ENCODE results near the gene RAB20. TPM values are rescaled to one million over a fixed set of nuclear protein-coding genes. Genes with fewer than 3 reads are reported as not detected.
"Not testable (repeated sequence)": the region's sequence is repeated elsewhere in the genome, so short reads cannot be mapped to it uniquely, and the experiment has no call there.

RAB20 gene
- total RNA-seq, 1 experiment from 2014 or later: 147 TPM

GRCh38 chr13:110575322-110576069 lies 14.0 kb upstream of the RAB20 start:
- DNase-seq (ENCODE audit: low spot score): no peak

- DNase-seq (ENCODE audit: low spot score): no peak
These were observed 12.6 kb upstream of the RAB20 start for GRCh38 chr13:110574161-110574560.

GRCh38 chr13:110572778-110573118 lies 11.2 kb upstream of the RAB20 start:
- DNase-seq (ENCODE audit: low spot score): no peak

- no peak for DNase-seq (ENCODE audit: low spot score)
These were observed 10.6 kb upstream of the RAB20 start for GRCh38 chr13:110571896-110572777.

GRCh38 chr13:110570886-110571285 lies 9.4 kb upstream of the RAB20 start:
- no peak for DNase-seq (ENCODE audit: low spot score)

- not testable (repeated sequence) for DNase-seq (ENCODE audit: low spot score)
These were observed 8.4 kb upstream of the RAB20 start for GRCh38 chr13:110569962-110570361.

- no peak for DNase-seq (ENCODE audit: low spot score)
These were observed 7.1 kb upstream of the RAB20 start for GRCh38 chr13:110568612-110569011.

GRCh38 chr13:110566171-110566570 lies 4.6 kb upstream of the RAB20 start:
- DNase-seq (ENCODE audit: low spot score): no peak

GRCh38 chr13:110565296-110565695 lies 3.8 kb upstream of the RAB20 start:
- DNase-seq (ENCODE audit: low spot score): peak; percentile 61

- no peak for DNase-seq (ENCODE audit: low spot score)
These were observed 3.0 kb upstream of the RAB20 start for GRCh38 chr13:110564472-110564985.

- no peak for DNase-seq (ENCODE audit: low spot score)
These were observed 1.9 kb upstream of the RAB20 start for GRCh38 chr13:110563463-110563774.

- DNase-seq (ENCODE audit: low spot score): peak; percentile 47
These were observed 1.4 kb upstream of the RAB20 start for GRCh38 chr13:110562696-110563462.

- no peak for DNase-seq (ENCODE audit: low spot score)
These were observed 595 bp upstream of the RAB20 start for GRCh38 chr13:110562036-110562597.

GRCh38 chr13:110560601-110561343 lies 750 bp downstream of the RAB20 start:
- peak; percentile 80 for DNase-seq (ENCODE audit: low spot score)

- peak; percentile 52 for DNase-seq (ENCODE audit: low spot score)
These were observed 1.5 kb downstream of the RAB20 start for GRCh38 chr13:110559986-110560385.

- DNase-seq (ENCODE audit: low spot score): peak; percentile 86
These were observed 2.0 kb downstream of the RAB20 start for GRCh38 chr13:110559429-110559943.

- DNase-seq (ENCODE audit: low spot score): no peak
These were observed 3.8 kb downstream of the RAB20 start for GRCh38 chr13:110557610-110558305.

- DNase-seq (ENCODE audit: low spot score): no peak
These were observed 4.4 kb downstream of the RAB20 start for GRCh38 chr13:110557082-110557481.

GRCh38 chr13:110556224-110556606 lies 5.3 kb downstream of the RAB20 start:
- DNase-seq (ENCODE audit: low spot score): peak; percentile 82

GRCh38 chr13:110555601-110556223 lies 5.8 kb downstream of the RAB20 start:
- DNase-seq (ENCODE audit: low spot score): peak; percentile 90
